HEK293 (cell line): ENCODE measurements around the gene TMEM134.

ENCODE experiments used
- CTCF ChIA-PET: fragments of 350-600 bp; formaldehyde crosslinking; extraction: SDS; loops from one replicate; lab custom pipeline; 2021; ENCODE audit warnings: antibody characterized with exemption; lab: Yijun Ruan, JAX
- POLR2A ChIA-PET: fragments of 300-600 bp; formaldehyde crosslinking; extraction: SDS; loops from one replicate; lab custom pipeline; 2020; ENCODE audit warnings: antibody characterized with exemption, inconsistent platforms; lab: Yijun Ruan, JAX
- H3K27ac ChIP-seq: fragments of 200-500 bp; sonication (Bioruptor generic); 2 replicates; pipeline ENCODE4 v1.5.1; 2014; ENCODE audit warnings: low read depth, low read length, control low read depth, inconsistent platforms; ENCODE audit errors: extremely low read depth
- H3K36me3 ChIP-seq, 2 experiments: fragments of 200-500 bp in 1 of 2; sonication (Bioruptor generic) in 1 of 2; 1 replicate in 1 of 2; 2 replicates in 1 of 2; pipeline ENCODE4 v1.5.1; 2014 to 2017; ENCODE audit warnings: inconsistent platforms in 2 of 2, low read length in 2 of 2; ENCODE audit not compliant: control insufficient read depth in 2 of 2, insufficient read depth in 1 of 2
- H3K4me1 ChIP-seq: fragments of 200-500 bp; sonication (Bioruptor generic); 2 replicates; pipeline ENCODE4 v1.5.1; 2014; ENCODE audit warnings: mild to moderate bottlenecking, low read length, inconsistent platforms; ENCODE audit not compliant: control insufficient read depth, insufficient read depth
- H3K4me3 ChIP-seq: 2 replicates; pipeline ENCODE4 v1.5.1; 2011; ENCODE audit warnings: low read depth, mild to moderate bottlenecking, control low read depth, low read length, moderate library complexity
- H3K9me3 ChIP-seq: fragments of 200-500 bp; sonication (Bioruptor generic); 2 replicates; pipeline ENCODE4 v1.5.1; 2014; ENCODE audit warnings: low read depth, low read length, inconsistent platforms; ENCODE audit not compliant: control insufficient read depth, insufficient read depth
- KLF16 ChIP-seq: fragments of 450-650 bp; formaldehyde crosslinking; IDR thresholded peaks from 2 replicates; pipeline ENCODE4 v1.5.1; 2017; ENCODE audit warnings: missing biosample characterization, missing genetic modification characterization
- KLF9 ChIP-seq: fragments of 450-650 bp; formaldehyde crosslinking; IDR thresholded peaks from 2 replicates; pipeline ENCODE4 v1.5.1; 2016; ENCODE audit warnings: missing biosample characterization, missing genetic modification characterization, low read depth
- OVOL3 ChIP-seq: fragments of 450-650 bp; formaldehyde crosslinking; IDR thresholded peaks from 2 replicates; pipeline ENCODE4 v1.5.1; 2016; ENCODE audit warnings: missing biosample characterization, missing genetic modification characterization
- PATZ1 ChIP-seq: fragments of 450-650 bp; formaldehyde crosslinking; IDR thresholded peaks from 2 replicates; pipeline ENCODE4 v1.5.1; 2016; ENCODE audit warnings: missing biosample characterization, missing genetic modification characterization
- SCRT2 ChIP-seq: fragments of 450-650 bp; formaldehyde crosslinking; IDR thresholded peaks from 2 replicates; pipeline ENCODE4 v1.5.1; 2016; ENCODE audit warnings: missing biosample characterization, missing genetic modification characterization
- SP2 ChIP-seq: fragments of 450-650 bp; formaldehyde crosslinking; IDR thresholded peaks from 2 replicates; pipeline ENCODE4 v1.5.1; 2016; ENCODE audit warnings: missing biosample characterization, missing genetic modification characterization
- TCF7L2 ChIP-seq: IDR thresholded peaks from 2 replicates; pipeline ENCODE4 v1.6.1; 2011; ENCODE audit warnings: low read depth, mild to moderate bottlenecking, inconsistent platforms, low read length, moderate library complexity, borderline replicate concordance
- ZBTB11 ChIP-seq: fragments of 450-650 bp; formaldehyde crosslinking; conservative IDR thresholded peaks from 2 replicates; pipeline ENCODE4 v1.5.1; 2016; ENCODE audit warnings: low read depth, missing biosample characterization, missing genetic modification characterization
- ZBTB8A ChIP-seq: fragments of 450-650 bp; formaldehyde crosslinking; IDR thresholded peaks from 2 replicates; pipeline ENCODE4 v1.5.1; 2016; ENCODE audit warnings: missing biosample characterization, missing genetic modification characterization
- ZEB2 ChIP-seq: fragments of 450-650 bp; formaldehyde crosslinking; IDR thresholded peaks from 2 replicates; pipeline ENCODE4 v1.5.1; 2016; ENCODE audit warnings: missing biosample characterization, missing genetic modification characterization
- ZFP37 ChIP-seq: fragments of 450-650 bp; formaldehyde crosslinking; IDR thresholded peaks from 2 replicates; pipeline ENCODE4 v1.5.1; 2016; ENCODE audit warnings: missing biosample characterization, missing genetic modification characterization
- ZFP69B ChIP-seq: fragments of 450-650 bp; formaldehyde crosslinking; IDR thresholded peaks from 2 replicates; pipeline ENCODE4 v1.5.1; 2016; ENCODE audit warnings: missing biosample characterization, missing genetic modification characterization
- ZNF140 ChIP-seq: fragments of 450-650 bp; formaldehyde crosslinking; IDR thresholded peaks from 2 replicates; pipeline ENCODE4 v1.5.1; 2016; ENCODE audit warnings: missing biosample characterization, missing genetic modification characterization
- ZNF280C ChIP-seq: fragments of 450-650 bp; formaldehyde crosslinking; IDR thresholded peaks from 2 replicates; pipeline ENCODE4 v1.5.1; 2016; ENCODE audit warnings: missing biosample characterization, missing genetic modification characterization
- ZNF335 ChIP-seq: fragments of 450-650 bp; formaldehyde crosslinking; conservative IDR thresholded peaks from 2 replicates; pipeline ENCODE4 v1.5.1; 2016; ENCODE audit warnings: missing biosample characterization, missing genetic modification characterization
- ZNF416 ChIP-seq: fragments of 450-650 bp; formaldehyde crosslinking; IDR thresholded peaks from 2 replicates; pipeline ENCODE4 v1.5.1; 2016; ENCODE audit warnings: missing biosample characterization, missing genetic modification characterization
- ZNF529 ChIP-seq: fragments of 450-650 bp; formaldehyde crosslinking; IDR thresholded peaks from 2 replicates; pipeline ENCODE4 v1.5.1; 2017; ENCODE audit warnings: missing genetic modification characterization, missing biosample characterization; ENCODE audit not compliant: insufficient replicate concordance
- ZNF544 ChIP-seq: fragments of 450-650 bp; formaldehyde crosslinking; IDR thresholded peaks from 2 replicates; pipeline ENCODE4 v1.5.0; 2017; ENCODE audit warnings: missing biosample characterization, missing genetic modification characterization
- ZNF629 ChIP-seq: fragments of 450-650 bp; formaldehyde crosslinking; IDR thresholded peaks from 2 replicates; pipeline ENCODE4 v1.5.1; 2017; ENCODE audit warnings: missing biosample characterization, missing genetic modification characterization
- ZNF692 ChIP-seq: fragments of 450-650 bp; formaldehyde crosslinking; IDR thresholded peaks from 2 replicates; pipeline ENCODE4 v1.5.1; 2016; ENCODE audit warnings: missing biosample characterization, missing genetic modification characterization
- ZNF791 ChIP-seq: fragments of 450-650 bp; formaldehyde crosslinking; IDR thresholded peaks from 2 replicates; pipeline ENCODE4 v1.5.1; 2016; ENCODE audit warnings: missing biosample characterization, missing genetic modification characterization
- ZSCAN16 ChIP-seq: fragments of 450-650 bp; formaldehyde crosslinking; IDR thresholded peaks from 2 replicates; pipeline ENCODE4 v1.5.1; 2016; ENCODE audit warnings: missing biosample characterization, missing genetic modification characterization

Gene TMEM134

GRCh38 chr11:67429038-67429668, 39.9 kb downstream of the TMEM134 start:
- H3K9me3 ChIP-seq, result no peaks in the 10 kb centered on the region
- H3K36me3 ChIP-seq, result peaks cover 5 to 48% of the 10 kb centered on the region in 2 experiments; a peak in 2 of 3 replicates
- H3K4me3 ChIP-seq, result peak overlapping the region; percentile 81
- peak overlapping the region; percentile 77; the same call in 1 of the 2 replicates for H3K27ac ChIP-seq
- TF ChIP-seq SCRT2 (tag by site-specific recombination), result 0 out of 2 replicates have a peak, but pooled peaks have one; percentile 27
- TF ChIP-seq SP2 (tag by site-specific recombination), result peak; percentile 13; the same call in 1 of the 2 replicates
- 0 out of 2 replicates have a peak, but pooled peaks have one; percentile 12 for TF ChIP-seq ZNF692
- peak; percentile 38; the same call in 1 of the 2 replicates for TF ChIP-seq ZFP69B (tag by site-specific recombination)
- no peak for TF ChIP-seq ZFP37
- ChIA-PET CTCF (interaction anchor here (0.6 to 0.7 kb wide), 2 partner anchors 34 to 73 kb away, joined by 4 read pairs; no protein-coding TSS in a partner anchor), POLR2A (interaction anchor here (0.6 to 3.2 kb wide), 7 partner anchors 10 to 847 kb away, joined by 3 to 16 read pairs (median 4); partner anchors contain the start of genes CORO1B and PPP1CA)
- peaks cover 5% of the 10 kb centered on the region; the same call in 1 of the 2 replicates for H3K4me1 ChIP-seq

GRCh38 chr11:67428052-67429001, 40.7 kb downstream of the TMEM134 start, which contains the start of gene RPS6KB2:
Gene RPS6KB2 (plus strand): TSS chr11:67428494. CDS start chr11:67428546, 52 bp downstream.
- Histone ChIP-seq H3K4me3 (peak within 1 kb of the TSS; percentile 81), H3K36me3 (peaks cover 5 to 39% of the 10 kb centered on the region in 2 experiments; a peak in 2 of 3 replicates), H3K27ac (peak within 1 kb of the TSS; percentile 77), H3K4me1 (peaks cover 5% of the 10 kb centered on the region; the same call in 1 of the 2 replicates), H3K9me3 (no peaks in the 10 kb centered on the region)
- POLR2A ChIA-PET, result interaction anchor here (0.6 to 3.2 kb wide), 9 partner anchors 9 to 848 kb away, joined by 3 to 16 read pairs (median 4); partner anchors contain the start of genes CORO1B, PPP1CA and PTPRCAP
- CTCF ChIA-PET, result interaction anchor here (0.6 to 0.7 kb wide), 3 partner anchors 15 to 72 kb away, joined by 3 to 4 read pairs (median 4); partner anchors contain the start of gene CORO1B
- peak; percentile 56 for TF ChIP-seq SP2 (tag by site-specific recombination)
- peak; percentile 84 for TF ChIP-seq ZEB2 (tag by site-specific recombination)
- TF ChIP-seq ZNF629 (tag by site-specific recombination), result peak; percentile 90
- no peak for TF ChIP-seq ZNF416 (tag by site-specific recombination)
- TF ChIP-seq ZNF544, result no peak
- peak; percentile 50; the same call in 1 of the 2 replicates for TF ChIP-seq ZBTB11
- no peak for TF ChIP-seq OVOL3 (tag by site-specific recombination)
- TF ChIP-seq ZNF280C (tag by site-specific recombination), result no peak
- 0 out of 2 replicates have a peak, but pooled peaks have one; percentile 17 for TF ChIP-seq ZBTB8A
- no peak for TF ChIP-seq ZNF140 (tag by site-specific recombination)
- TF ChIP-seq ZNF335 (tag by site-specific recombination), result peak; percentile 100
- no peak for TF ChIP-seq ZNF529 (tag by site-specific recombination)
- TF ChIP-seq ZNF791 (tag by site-specific recombination), result no peak
- TF ChIP-seq KLF16 (tag by site-specific recombination), result peak; percentile 69; the same call in 1 of the 2 replicates
- no peak for TF ChIP-seq ZSCAN16 (tag by site-specific recombination)
- peak; percentile 61; the same call in 1 of the 2 replicates for TF ChIP-seq PATZ1 (tag by site-specific recombination)
- 0 out of 2 replicates have a peak, but pooled peaks have one; percentile 41 for TF ChIP-seq KLF9
- TF ChIP-seq TCF7L2, result no peak
